ENCODE results near the gene CAB39.

DNA sequence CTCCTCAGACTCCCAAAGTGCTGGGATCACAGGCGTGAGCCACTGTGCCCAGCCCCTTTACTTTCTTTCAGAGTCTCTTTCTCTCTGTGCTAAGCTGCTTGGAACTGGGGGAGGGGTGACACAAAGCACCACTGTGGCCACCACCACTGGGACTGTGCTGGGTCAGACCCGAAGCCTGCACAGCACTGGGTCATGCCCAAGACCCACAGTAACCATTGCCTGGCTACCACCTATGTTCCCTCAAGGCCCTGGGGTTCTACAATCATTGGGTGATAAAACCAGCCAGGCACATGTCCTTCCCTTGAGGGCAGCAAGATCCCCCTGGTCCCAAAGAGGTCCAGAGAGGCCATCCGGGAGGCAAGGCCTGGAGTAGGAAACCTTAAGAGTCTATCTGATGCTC is 9.1 kb upstream of the CAB39 start:
- TF ChIP-seq EZH2 (IDR thresholded peaks at IDR 0.05; ENCODE audit: low read length): no peak
- TF ChIP-seq, protein P1, sequence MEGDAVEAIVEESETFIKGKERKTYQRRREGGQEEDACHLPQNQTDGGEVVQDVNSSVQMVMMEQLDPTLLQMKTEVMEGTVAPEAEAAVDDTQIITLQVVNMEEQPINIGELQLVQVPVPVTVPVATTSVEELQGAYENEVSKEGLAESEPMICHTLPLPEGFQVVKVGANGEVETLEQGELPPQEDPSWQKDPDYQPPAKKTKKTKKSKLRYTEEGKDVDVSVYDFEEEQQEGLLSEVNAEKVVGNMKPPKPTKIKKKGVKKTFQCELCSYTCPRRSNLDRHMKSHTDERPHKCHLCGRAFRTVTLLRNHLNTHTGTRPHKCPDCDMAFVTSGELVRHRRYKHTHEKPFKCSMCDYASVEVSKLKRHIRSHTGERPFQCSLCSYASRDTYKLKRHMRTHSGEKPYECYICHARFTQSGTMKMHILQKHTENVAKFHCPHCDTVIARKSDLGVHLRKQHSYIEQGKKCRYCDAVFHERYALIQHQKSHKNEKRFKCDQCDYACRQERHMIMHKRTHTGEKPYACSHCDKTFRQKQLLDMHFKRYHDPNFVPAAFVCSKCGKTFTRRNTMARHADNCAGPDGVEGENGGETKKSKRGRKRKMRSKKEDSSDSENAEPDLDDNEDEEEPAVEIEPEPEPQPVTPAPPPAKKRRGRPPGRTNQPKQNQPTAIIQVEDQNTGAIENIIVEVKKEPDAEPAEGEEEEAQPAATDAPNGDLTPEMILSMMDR (optimal IDR thresholded peaks at IDR 0.05 in 1 of 3, IDR thresholded peaks at IDR 0.05 in 1 of 3, conservative IDR thresholded peaks at IDR 0.05 in 1 of 3; ENCODE audit: extremely low read depth in 1 of 3, insufficient read depth in 2 of 3, low read length in 3 of 3): no peak

All from keratinocyte (primary cell).